SKM-1 treated with dmso at 0.1 percent for 144 hours (cell line): ENCODE data around the gene HMCN1.

ENCODE experiments used
- DNase-seq: peaks from one replicate; lab custom pipeline; 2025; ENCODE audit not compliant: unreplicated experiment; lab: John Stamatoyannopoulos, UW

Gene HMCN1

DNA sequence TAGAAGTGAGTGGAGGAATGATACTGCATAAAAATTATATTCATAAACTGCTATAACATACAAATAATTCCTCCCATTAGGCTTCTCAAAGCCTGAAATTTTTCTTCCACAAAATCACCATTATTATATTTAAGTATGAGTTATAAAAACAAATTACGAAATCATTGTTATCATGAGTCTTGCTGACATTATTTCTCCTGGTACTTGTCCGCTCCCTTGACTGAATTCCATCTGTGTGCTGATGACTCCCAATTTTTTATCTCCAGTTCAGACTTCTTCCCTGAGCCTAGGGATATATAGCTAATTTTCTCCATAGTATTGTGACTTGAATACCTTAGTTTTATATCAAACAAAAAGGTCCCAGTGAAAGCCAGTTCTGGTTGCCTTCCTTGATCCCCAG is 268.2 kb downstream of the HMCN1 start:
- no peak for DNase-seq

DNA sequence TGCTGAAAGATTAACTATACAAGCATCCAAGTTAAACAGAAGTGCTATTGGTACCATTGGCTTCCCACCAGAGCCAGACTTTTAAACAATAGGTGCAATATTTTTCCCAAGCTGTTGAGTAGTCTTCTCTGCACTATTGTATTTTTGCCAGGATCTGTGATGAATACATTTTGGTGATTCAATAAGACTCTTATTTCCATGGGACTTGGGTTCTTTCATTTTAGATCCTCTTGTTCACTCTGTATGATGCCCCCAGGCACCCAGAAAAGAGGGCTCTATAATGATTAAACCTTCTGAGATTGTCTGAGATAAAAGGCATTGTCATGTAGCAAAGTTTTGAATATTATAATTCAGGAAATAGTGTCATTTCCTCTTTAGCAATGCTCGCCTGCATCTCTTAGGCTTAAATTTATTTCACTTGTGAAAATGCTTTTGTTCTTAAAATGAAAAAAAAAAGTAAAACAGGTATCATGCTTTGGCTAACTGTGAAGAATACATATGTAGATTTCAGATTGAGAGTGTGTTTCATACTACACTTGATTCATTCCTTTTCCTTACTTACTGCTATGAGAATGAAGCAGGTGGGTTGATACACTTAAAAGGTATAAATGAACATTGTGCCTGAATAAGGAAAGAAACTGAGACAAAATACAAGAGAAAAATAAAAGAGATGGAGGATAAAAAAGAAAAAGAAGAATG is 275.0 kb downstream of the HMCN1 start:
- no peak for DNase-seq

DNA sequence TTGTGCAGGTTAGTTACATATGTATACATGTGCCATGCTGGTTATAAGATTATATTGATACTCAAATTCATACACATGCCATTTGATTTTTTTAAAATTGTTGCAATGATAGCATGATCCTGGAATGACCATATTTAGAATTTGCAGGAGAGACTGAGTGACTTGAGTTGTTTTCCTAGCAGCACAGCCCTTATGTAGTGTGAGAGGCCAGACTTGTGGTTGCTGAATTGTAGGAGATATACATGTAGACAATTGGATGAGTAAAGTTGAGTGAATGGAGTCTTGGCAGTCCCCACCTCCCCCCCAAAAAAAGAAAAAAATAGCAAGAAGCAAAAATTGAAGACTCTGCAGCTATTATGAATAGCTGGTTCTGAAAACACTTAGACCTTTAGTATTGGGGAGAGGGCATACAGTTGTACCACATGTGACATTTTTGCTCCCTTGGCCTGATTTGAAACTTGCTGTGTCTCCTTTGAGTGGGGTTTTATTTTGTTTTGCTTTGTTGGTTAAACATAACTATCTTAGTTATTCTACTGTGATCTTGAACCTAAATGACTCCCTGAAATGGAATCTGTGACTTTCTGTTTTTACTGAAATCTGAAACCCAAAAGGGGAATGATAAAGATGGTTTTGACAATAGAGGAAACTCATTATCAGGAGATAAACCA is 280.3 kb downstream of the HMCN1 start:
- no peak for DNase-seq

GRCh38 chr1:186016856-186017255 is 282.7 kb downstream of the HMCN1 start:
- DNase-seq = no peak

DNA sequence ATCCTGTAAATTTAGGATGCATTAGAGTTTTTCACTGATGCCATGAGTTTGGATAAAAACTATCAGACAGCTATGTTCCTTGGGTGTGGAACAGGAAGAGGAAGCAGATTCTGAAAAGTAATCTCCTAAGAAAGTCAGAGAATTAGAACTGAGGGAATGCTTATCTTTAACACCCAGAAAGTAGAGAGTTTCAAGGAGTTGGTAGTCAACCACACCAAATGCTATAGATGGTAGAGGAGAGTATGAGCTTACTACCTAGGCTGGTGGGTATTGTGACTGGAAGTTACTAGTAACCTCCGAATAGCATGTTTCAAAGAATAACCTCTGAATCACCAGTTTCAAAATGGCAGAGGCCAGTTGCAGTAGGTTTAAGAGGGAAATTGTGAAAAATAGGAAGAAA is 288.0 kb downstream of the HMCN1 start:
- DNase-seq = no peak

DNA sequence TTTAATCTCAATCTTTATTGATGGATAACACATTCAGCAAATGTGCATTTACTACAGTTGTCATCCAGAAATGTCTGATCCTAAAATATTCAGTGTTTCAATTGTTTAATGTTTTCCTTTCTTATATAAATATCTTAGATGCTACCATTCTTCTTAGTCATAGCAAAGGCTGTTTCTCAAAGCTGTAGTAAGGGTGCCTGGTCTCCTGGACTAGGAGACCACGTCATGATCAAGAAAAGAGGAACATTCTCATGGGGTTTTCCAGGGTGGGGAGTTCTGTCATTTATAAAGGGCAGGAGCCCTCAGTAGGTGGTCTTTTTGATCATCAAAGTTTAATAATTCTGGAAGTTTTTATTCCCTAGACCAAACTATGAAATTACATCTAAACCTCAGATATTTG is 292.8 kb downstream of the HMCN1 start:
- DNase-seq = no peak

- DNase-seq = no peak
Measured at GRCh38 chr1:186027621-186028020, 293.4 kb downstream of the HMCN1 start.

- DNase-seq = no peak
Measured at GRCh38 chr1:186030453-186030852, 296.3 kb downstream of the HMCN1 start.

DNA sequence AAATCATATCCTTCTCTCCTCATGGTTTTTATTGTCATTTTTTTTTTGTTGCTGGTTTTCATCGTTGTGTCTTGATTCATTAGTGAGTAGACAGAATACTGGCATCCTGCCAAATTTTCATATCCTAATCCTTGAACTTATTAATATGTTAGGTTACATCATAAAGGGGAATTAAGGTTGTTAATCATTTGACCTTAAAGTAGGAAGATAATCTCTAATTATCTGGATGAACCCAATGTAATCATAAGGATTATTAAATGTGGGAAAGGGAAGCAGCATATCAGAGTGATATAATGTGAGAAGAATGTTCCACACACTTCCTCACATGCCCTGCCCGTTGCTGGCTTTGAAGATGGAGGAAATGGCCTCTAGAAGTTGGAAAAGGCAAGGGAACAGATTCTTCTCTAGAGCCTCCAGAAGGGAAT is 299.7 kb downstream of the HMCN1 start:
- DNase-seq = no peak

- DNase-seq = no peak
Measured at GRCh38 chr1:186042230-186042629, 308.0 kb downstream of the HMCN1 start.

- DNase-seq = no peak
Measured at GRCh38 chr1:186043296-186043695, 309.1 kb downstream of the HMCN1 start.

DNA sequence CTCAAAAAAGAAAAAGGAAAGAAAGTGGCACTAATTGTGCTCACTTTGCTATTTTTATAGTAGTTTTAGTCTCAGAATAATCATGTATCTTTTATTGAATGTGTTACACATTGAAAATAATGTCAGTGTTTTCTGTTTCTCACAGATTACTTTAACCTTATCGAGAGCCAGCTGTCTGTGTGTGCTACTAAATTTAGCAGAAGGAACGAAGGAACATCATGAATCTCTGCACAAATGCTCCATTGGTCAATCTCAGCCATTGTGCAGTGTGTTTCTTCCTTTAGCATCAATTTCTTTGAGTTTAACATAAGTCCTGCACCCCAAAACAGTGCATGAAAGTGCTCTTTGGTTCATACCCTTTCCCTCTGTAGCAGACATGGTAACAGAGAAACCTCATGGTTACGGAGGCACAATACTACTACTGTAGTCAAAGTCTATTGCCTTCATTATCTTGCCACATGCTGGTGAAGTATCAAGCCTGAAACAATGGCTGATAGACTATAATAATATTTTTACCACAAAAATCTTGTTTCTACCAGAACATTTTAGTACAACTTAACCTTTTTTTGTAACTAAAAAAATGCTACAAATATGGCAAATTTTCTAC is 310.0 kb downstream of the HMCN1 start:
- no peak for DNase-seq

GRCh38 chr1:186046437-186047211 is 312.4 kb downstream of the HMCN1 start:
- DNase-seq = no peak

- no peak for DNase-seq
Measured at GRCh38 chr1:186050360-186050759, 316.2 kb downstream of the HMCN1 start.

- no peak for DNase-seq
Measured at GRCh38 chr1:186054003-186054402, 319.8 kb downstream of the HMCN1 start.

GRCh38 chr1:186054932-186055331 is 320.7 kb downstream of the HMCN1 start:
- DNase-seq = no peak

DNA sequence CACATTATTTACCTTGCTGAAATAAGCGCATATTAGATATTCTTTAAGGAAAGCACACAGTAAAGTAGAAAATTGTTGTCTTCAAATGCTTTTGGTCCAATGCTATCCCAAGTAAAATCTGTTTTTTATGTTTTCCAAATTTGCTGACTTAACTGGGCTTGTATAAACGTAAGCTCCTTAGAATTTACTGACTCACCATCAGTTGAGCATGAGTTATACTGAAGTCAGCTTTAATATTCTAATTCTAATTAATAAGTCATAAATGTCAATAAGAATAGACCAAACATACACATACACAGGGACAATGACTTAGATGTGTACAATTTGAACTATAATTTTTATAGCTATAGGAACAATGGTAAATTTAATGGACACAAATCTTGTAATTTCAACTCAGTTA is 321.7 kb downstream of the HMCN1 start:
- DNase-seq = no peak

- no peak for DNase-seq
Measured at GRCh38 chr1:186057086-186057485, 322.9 kb downstream of the HMCN1 start.

- no peak for DNase-seq
Measured at GRCh38 chr1:186059311-186059710, 325.1 kb downstream of the HMCN1 start.

- DNase-seq = no peak
Measured at GRCh38 chr1:186059752-186060151, 325.6 kb downstream of the HMCN1 start.

- DNase-seq = no peak
Measured at GRCh38 chr1:186060226-186060625, 326.0 kb downstream of the HMCN1 start.
